ENCODE data around the gene NACA2. TPM values are rescaled to one million over a fixed set of nuclear protein-coding genes. Genes with fewer than 3 reads are reported as not detected.

NACA2 gene
- total RNA-seq: not detected in 2 replicates

DNA sequence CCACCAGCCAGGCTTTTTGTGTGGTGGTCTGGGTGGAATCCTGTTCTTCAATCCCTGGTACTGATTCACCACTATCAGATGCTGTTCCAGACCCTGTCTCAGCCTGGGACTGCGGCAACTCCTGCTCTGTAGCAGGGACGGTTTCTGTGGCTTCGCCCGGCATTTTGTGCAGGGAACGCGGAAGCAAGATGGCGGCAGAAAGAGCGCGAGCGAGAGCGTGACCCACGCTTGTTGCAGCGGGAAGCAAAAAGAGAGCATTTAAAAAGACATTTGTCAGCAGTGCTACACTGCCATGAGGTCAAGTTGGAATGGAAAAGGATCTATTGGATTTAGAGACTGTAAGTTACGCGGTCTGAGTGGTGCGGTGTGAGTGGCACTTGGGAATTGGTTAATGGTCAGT lies at the start of gene NACA2:
Gene NACA2, minus strand, starts transcription at position 202 of the 400 bp plus-strand sequence. Its CDS starts 39 bp downstream, at position 163.
- H3K27me3 ChIP-seq (ENCODE audit: control insufficient read depth, insufficient read depth, low read length): no peaks in the 10 kb centered on the region
- H3K4me3 ChIP-seq (ENCODE audit: low read depth, low read length): no peak within 1 kb of the TSS
- DNase-seq (ENCODE audit: low read depth): no peak
- no peaks in the 10 kb centered on the region for H3K36me3 ChIP-seq (ENCODE audit: control insufficient read depth, insufficient read depth, low read length)
- TF ChIP-seq, protein P1, sequence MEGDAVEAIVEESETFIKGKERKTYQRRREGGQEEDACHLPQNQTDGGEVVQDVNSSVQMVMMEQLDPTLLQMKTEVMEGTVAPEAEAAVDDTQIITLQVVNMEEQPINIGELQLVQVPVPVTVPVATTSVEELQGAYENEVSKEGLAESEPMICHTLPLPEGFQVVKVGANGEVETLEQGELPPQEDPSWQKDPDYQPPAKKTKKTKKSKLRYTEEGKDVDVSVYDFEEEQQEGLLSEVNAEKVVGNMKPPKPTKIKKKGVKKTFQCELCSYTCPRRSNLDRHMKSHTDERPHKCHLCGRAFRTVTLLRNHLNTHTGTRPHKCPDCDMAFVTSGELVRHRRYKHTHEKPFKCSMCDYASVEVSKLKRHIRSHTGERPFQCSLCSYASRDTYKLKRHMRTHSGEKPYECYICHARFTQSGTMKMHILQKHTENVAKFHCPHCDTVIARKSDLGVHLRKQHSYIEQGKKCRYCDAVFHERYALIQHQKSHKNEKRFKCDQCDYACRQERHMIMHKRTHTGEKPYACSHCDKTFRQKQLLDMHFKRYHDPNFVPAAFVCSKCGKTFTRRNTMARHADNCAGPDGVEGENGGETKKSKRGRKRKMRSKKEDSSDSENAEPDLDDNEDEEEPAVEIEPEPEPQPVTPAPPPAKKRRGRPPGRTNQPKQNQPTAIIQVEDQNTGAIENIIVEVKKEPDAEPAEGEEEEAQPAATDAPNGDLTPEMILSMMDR (IDR thresholded peaks at IDR 0.05; ENCODE audit: insufficient read depth, low read length, poor library complexity, severe bottlenecking): no peak

DNA sequence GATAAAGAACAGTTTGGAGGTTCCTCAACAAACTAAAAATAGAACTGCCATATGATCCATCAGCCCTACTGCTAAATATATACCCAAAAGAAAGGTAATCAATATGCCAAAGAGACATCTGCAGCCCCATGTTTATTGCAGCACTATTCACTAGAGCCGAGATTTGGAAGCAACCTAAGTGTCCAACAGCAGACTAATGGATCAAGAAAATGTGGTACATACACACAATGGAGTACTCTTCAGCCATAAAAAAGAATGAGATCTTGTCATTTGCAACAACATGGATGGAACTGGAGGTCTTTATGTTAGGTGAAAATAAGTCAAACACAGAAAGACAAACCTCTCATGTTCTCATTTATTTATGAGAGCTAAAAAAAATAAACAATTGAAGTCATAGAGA lies 48.8 kb upstream of the NACA2 start:
- no peak for DNase-seq (ENCODE audit: low read depth)
- Histone ChIP-seq H3K4me3 (ENCODE audit: low read depth, low read length) (no peak overlapping the region), H3K36me3 (ENCODE audit: control insufficient read depth, insufficient read depth, low read length) (no peaks in the 10 kb centered on the region), H3K27me3 (ENCODE audit: control insufficient read depth, insufficient read depth, low read length) (no peaks in the 10 kb centered on the region)
- TF ChIP-seq, protein P1 (IDR thresholded peaks at IDR 0.05; ENCODE audit: insufficient read depth, low read length, poor library complexity, severe bottlenecking): no peak

DNA sequence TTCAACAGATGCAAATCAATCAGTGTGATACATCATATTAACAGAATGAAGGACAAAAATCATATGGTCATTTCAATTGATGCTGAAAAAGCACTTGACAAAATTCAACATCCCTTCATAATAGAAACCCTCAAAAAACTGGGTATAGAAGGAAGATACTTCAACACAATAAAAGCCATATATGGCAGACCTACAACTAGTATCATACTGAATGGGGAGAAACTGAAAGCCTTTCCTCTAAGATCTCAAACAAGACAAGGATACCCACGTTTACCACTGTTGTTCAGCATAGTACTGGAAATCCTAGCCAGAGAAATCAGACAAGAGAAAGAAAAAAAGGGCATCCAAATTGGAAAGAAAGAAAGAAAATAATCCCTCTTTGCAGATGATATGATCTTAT lies 47.1 kb upstream of the NACA2 start:
- TF ChIP-seq, protein P1 (IDR thresholded peaks at IDR 0.05; ENCODE audit: insufficient read depth, low read length, poor library complexity, severe bottlenecking): no peak
- H3K27me3 ChIP-seq (ENCODE audit: control insufficient read depth, insufficient read depth, low read length): no peaks in the 10 kb centered on the region
- no peak overlapping the region for H3K4me3 ChIP-seq (ENCODE audit: low read depth, low read length)
- no peak for DNase-seq (ENCODE audit: low read depth)
- no peaks in the 10 kb centered on the region for H3K36me3 ChIP-seq (ENCODE audit: control insufficient read depth, insufficient read depth, low read length)

DNA sequence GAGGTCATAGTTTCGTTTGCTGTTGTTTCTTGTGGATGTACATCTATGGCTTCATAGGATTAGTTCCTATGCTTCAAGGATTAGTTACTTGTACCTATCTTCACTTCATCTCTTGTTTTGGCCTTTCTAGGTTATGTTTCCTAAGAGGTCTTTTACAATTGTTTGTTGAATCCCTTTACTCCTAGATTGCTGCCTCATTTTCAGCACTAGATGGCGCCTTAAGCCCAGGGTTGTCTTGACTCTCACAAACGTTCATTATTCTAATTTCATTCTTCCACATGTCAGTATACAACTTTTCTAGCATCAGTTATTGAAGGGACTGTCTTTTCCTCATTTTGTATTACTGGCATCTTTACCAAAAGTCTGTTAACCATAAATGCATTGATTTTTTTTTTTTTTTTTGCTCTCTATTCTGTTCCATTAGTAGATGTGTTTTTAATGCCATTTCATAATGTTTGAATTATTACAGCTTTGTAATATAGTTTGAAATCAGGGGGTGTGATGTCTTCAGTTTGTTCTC lies 45.0 kb upstream of the NACA2 start:
- H3K27me3 ChIP-seq (ENCODE audit: control insufficient read depth, insufficient read depth, low read length): no peaks in the 10 kb centered on the region
- no peaks in the 10 kb centered on the region for H3K36me3 ChIP-seq (ENCODE audit: control insufficient read depth, insufficient read depth, low read length)
- TF ChIP-seq, protein P1 (IDR thresholded peaks at IDR 0.05; ENCODE audit: insufficient read depth, low read length, poor library complexity, severe bottlenecking): peak; percentile 73

DNA sequence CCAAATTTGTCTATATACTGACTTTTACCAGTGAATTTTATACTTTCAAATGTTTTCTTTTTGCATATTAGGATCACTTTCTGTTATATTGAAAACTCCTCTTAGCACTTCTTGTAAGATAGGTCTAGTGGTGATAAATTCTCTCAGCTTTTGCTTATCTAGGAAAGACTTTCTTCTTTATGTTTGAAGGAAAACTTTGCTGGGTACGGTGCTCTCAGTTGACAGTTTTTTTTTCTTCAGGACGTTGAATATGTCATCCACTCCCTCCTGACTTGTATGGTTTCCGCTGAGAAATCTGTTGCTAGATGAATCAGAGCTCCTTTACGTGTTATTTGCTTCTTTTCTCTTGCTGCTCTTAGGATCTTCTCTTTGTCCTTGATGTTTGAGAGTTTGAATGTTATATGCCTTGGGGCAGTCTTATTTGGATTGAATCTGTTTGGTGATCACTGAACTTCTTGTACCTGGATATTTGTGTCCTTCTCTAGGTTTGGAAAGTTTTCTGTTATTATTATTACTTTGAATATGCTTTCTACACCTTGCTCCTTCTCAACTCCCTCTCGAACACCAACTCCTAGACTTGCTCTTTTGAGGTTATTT lies 44.0 kb upstream of the NACA2 start:
- TF ChIP-seq, protein P1 (IDR thresholded peaks at IDR 0.05; ENCODE audit: insufficient read depth, low read length, poor library complexity, severe bottlenecking): no peak

More for the DNA sequence above, 45.0 kb upstream of the NACA2 start:
- DNase-seq (ENCODE audit: low read depth): peak; percentile 2
- no peak overlapping the region for H3K4me3 ChIP-seq (ENCODE audit: low read depth, low read length)

More for the DNA sequence above, 44.0 kb upstream of the NACA2 start:
- H3K27me3 ChIP-seq (ENCODE audit: control insufficient read depth, insufficient read depth, low read length): no peaks in the 10 kb centered on the region
- no peaks in the 10 kb centered on the region for H3K36me3 ChIP-seq (ENCODE audit: control insufficient read depth, insufficient read depth, low read length)
- no peak for DNase-seq (ENCODE audit: low read depth)
- no peak overlapping the region for H3K4me3 ChIP-seq (ENCODE audit: low read depth, low read length)

Data from kidney epithelial cell (primary cell).